AG04450 (cell line): ENCODE data around the gene KLC1. TPM values are rescaled to one million over a fixed set of nuclear protein-coding genes. Genes with fewer than 3 reads are reported as not detected.

Experiments
- CTCF ChIA-PET: fragments of 300-600, 350-600 bp; formaldehyde crosslinking; extraction: SDS; loops from one replicate; lab custom pipeline; 2022; ENCODE audit warnings: antibody characterized with exemption, inconsistent platforms; lab: Charles Lee
- POLR2A ChIA-PET: fragments of 350-600 bp; formaldehyde crosslinking; extraction: SDS; loops from one replicate; lab custom pipeline; 2021; ENCODE audit warnings: antibody characterized with exemption, inconsistent platforms; lab: Yijun Ruan, JAX
- DNase-seq: peaks from one replicate; pipeline ENCODE4 v3.0.0-alpha.2; 2011; ENCODE audit warnings: low read depth, low spot score
- H3K27ac ChIP-seq: one replicate; pipeline ENCODE4 v1.5.1; 2012; ENCODE audit warnings: low read depth, low read length, control low read depth
- H3K27me3 ChIP-seq: one replicate; pipeline ENCODE4 v1.6.0; 2012; ENCODE audit warnings: low read length; ENCODE audit not compliant: control insufficient read depth, insufficient read depth
- H3K4me3 ChIP-seq: 2 replicates; pipeline ENCODE4 v1.5.1; 2011; ENCODE audit warnings: mild to moderate bottlenecking, low read depth, low read length, control low read depth
- H3K9me3 ChIP-seq: 2 replicates; pipeline ENCODE4 v1.5.1; 2012; ENCODE audit warnings: low read length; ENCODE audit not compliant: control insufficient read depth, insufficient read depth
- CTCF ChIP-seq: IDR thresholded peaks from 2 replicates; pipeline ENCODE4 v1.5.1; 2011; ENCODE audit warnings: low read depth, low read length, control low read depth, inconsistent platforms
- polyA plus RNA-seq: library from polyadenylated mRNA; depleted of rRNA; stranded (reverse); fragments of >200 nt; gene quantifications from 2 replicates; pipeline ENCODE4 v1.2.3, GENCODE V29; 2011

KLC1 gene
- polyA plus RNA-seq, 1 experiment, result 160 TPM

DNA sequence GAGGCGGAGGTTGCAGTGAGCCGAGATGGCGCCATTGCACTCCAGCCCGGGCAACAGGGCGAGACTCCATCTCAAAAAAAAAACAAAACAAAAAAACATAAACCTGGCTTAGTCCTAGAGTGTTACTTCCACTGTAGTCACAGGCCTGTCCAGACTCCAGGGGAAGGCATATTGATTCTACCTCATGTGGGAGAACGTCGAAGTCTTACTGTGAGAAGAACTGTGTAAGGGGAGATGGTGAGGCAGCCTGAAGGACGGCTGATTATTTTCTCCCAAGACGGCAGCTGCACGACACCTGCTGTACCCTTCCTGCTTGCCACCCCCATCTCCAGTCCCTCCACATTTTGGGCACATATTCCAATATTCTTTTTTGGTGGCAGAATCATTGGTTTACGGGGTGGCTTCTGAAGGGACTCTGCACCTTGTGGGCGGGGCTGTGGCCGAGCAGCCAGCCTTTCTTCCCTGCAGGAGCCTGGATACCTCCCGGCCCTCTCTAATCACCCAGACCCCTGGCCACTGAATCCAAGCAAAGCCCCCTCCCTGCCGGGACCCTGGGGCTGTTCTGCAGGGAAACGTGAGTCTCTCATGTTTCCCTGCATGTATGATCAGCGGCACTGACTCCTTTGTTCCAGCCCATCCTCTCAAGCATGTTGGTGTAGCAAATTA, 12.2 kb upstream of the KLC1 start:
- Histone ChIP-seq H3K27me3 (no peaks in the 10 kb centered on the region), H3K9me3 (peaks cover 4% of the 10 kb centered on the region), H3K27ac (no peak overlapping the region), H3K4me3 (no peak overlapping the region)
- TF ChIP-seq CTCF, result no peak
- DNase-seq, result no peak
- CTCF ChIA-PET, result interaction anchor here (0.6 kb wide), 1 partner anchor 211 kb away, joined by 3 read pairs; no protein-coding TSS in a partner anchor
- POLR2A ChIA-PET, result interaction anchor here (0.7 kb wide), 1 partner anchor 11 kb away, joined by 4 read pairs; no protein-coding TSS in a partner anchor

DNA sequence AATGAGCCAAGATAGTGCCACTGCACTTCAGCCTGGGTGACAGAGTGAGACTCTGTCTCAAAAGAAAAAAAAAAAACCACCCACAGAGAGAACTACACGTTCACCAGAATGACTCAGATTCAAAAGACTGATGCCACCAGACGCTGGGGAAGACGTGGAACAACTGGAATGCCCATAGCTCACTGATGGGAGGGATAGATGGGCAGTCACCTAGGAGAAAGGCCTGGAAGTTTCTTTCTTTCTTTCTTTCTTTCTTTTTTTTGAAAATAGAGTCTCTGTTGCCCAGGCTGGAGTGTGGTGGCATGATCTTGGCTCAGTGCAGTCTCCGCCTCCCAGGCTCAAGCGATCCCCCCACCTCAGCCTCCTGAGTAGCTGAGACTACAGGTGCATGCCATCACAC, 10.0 kb upstream of the KLC1 start:
- no peak overlapping the region for H3K4me3 ChIP-seq
- DNase-seq, result no peak
- no peak for TF ChIP-seq CTCF
- H3K27me3 ChIP-seq, result no peaks in the 10 kb centered on the region
- POLR2A ChIA-PET, result no interaction called here
- no peaks in the 10 kb centered on the region; the same call in 1 of the 2 replicates for H3K9me3 ChIP-seq
- H3K27ac ChIP-seq, result no peak overlapping the region
- CTCF ChIA-PET, result no interaction called here

GRCh38 chr14:103621860-103622259, 7.2 kb upstream of the KLC1 start:
- Histone ChIP-seq H3K27me3 (no peaks in the 10 kb centered on the region), H3K4me3 (no peak overlapping the region), H3K9me3 (no peaks in the 10 kb centered on the region; the same call in 1 of the 2 replicates), H3K27ac (no peak overlapping the region)
- DNase-seq, result no peak
- TF ChIP-seq CTCF, result no peak
- CTCF ChIA-PET, result no interaction called here
- POLR2A ChIA-PET, result no interaction called here

DNA sequence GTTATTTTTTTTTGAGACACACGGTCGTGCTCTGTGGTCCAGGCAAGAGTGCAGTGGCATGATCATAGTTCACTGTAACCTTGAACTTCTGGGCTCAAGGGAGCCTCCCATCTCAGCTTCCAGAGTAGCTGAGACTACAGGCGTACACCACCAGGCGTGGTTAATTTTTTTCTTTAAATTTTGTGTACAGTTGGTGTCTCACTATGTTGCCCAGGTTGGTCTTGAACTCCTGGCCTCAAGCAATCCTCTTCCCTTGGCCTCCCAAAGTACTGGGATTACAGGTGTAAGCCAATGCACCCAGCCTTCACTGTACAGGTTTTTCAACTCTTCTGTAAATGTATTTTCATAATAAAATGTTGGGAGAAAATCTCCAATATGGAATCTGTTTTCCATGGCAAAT, 5.7 kb upstream of the KLC1 start:
- POLR2A ChIA-PET, result no interaction called here
- CTCF ChIA-PET, result no interaction called here
- Histone ChIP-seq H3K27me3 (no peaks in the 10 kb centered on the region), H3K27ac (no peak overlapping the region), H3K4me3 (no peak overlapping the region), H3K9me3 (no peaks in the 10 kb centered on the region; the same call in 1 of the 2 replicates)
- DNase-seq, result no peak
- TF ChIP-seq CTCF, result no peak

DNA sequence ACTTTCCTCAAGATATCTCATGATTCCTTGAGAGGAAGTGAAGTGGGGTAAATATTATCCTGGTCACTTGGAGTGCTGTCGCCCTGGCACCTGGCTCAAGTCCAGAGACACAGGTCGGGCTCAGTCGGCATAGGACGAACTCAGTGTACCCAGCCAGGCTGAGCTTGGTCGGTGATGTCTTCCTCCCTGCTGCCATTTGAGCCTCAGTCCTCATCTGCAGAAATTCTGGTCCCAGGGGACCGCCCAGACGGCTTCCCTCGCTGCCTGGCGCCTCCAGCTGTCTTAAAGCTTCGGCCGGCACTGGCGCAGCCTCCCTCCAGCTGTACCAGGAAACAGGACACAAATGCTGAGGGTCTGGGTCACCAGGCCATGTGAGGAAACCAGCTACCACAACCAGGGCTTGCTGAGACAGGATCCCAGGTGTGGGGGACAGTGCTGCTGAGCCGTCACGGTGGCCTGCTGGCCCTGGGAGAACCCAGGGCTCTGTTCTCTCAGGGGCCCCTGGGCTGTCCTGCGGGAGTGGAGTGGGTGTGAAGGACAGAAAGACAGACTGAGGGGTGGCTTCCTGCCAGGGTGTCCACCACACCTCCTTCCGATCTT, 5.0 kb upstream of the KLC1 start:
- ChIA-PET POLR2A (no interaction called here), CTCF (no interaction called here)
- Histone ChIP-seq H3K27ac (no peak overlapping the region), H3K4me3 (no peak overlapping the region), H3K9me3 (no peaks in the 10 kb centered on the region; the same call in 1 of the 2 replicates), H3K27me3 (no peaks in the 10 kb centered on the region)
- no peak for TF ChIP-seq CTCF
- no peak for DNase-seq
